ENCODE measurements around the gene ABHD14A.

Gene ABHD14A

DNA sequence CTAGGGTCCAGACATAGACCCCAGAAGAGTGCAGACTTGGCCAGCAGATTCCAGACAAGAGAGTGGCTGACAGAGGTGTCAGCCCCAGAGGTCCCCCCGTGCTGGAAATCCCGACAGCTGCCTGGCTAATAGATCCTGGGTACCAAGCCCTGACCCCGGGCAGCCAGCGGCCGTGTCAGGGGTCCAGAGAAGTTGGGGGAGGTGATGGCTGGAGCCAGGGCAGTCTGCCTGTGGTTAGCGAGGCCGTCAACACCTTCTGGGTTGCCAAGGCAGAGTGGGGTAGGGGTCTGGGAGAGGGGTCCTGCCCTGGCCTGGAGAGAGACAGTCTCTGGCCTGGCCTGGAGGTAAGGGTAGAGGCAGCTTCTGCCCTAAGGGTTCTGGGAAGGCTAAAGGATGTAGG lies 45.9 kb downstream of the ABHD14A start:
- no peak for DNase-seq (ENCODE audit: low read depth)

DNA sequence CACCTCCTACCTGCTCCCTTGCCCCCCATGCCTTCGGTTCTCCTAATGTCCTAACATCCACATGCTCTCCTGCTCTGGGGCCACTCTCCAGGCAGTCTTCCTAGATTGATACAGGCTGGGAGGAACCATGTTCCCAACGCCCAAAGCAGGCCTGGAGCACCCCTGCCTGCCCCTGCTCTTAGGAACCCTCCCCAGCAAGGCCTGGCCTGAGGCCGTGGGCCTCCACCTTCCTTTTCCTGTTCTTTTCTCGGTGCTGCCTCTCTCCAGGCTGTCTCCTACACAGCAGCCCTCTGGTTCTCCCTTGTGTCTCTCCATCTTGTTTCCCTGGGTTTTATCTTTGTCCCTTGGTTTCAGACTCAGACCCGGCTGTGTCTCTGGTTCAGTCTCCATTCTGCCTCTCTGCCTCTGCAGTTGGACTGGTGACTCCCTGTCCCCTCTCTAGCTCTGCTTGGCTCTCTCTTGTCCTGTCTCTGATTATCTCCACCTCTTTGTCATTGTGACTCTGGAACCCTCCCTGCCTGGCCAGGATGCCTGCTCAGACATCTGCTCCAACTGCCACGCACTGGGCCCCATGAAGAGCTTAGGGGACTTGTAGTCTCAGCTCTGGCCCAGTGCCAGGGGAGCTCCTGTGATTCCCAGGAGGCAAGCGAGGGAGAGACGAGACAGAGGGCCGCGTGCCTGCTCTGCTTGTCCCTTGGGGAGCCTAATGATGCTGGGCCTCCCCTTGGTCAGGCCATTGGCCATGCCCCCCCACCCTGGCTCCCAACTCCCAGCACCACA lies 46.8 kb downstream of the ABHD14A start:
- no peak for DNase-seq (ENCODE audit: low read depth)

DNA sequence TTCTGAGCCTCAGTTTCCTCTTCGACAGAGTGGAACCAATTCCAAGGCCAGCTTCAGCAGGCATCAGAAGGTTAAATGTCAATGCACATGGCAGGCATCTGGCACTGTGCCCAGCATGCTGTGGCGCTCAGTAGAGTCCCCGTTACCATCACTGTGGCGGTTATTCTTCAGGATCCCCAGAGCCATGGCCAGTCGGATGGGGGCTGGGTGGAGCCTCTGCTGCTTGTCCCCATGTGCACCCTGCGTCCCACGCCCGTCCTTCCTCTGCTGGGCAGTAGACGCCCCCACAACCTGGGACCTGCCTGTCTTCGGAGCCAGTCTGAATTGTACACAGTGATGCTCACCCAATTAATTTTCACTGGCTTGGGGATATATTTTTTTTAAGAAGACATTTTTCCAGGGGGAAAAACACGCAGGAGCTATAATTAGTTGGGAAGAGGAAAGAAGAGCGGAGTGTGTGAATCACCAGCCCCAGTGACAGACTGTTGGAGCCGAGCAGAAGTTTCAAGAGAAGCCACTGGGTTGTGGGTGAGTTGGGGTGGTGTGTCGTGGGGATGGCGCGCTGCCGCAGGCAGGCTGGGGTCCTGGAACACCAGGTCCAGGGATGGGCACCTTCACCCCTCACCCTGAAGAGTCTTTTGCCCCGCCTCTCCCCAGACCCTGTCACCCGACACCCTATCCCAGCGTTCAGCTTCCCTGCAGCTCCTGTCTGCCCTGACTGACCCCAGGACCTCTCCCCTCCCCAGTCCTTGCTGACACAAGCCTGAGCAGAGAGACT lies 47.6 kb downstream of the ABHD14A start:
- no peak for DNase-seq (ENCODE audit: low read depth)

DNA sequence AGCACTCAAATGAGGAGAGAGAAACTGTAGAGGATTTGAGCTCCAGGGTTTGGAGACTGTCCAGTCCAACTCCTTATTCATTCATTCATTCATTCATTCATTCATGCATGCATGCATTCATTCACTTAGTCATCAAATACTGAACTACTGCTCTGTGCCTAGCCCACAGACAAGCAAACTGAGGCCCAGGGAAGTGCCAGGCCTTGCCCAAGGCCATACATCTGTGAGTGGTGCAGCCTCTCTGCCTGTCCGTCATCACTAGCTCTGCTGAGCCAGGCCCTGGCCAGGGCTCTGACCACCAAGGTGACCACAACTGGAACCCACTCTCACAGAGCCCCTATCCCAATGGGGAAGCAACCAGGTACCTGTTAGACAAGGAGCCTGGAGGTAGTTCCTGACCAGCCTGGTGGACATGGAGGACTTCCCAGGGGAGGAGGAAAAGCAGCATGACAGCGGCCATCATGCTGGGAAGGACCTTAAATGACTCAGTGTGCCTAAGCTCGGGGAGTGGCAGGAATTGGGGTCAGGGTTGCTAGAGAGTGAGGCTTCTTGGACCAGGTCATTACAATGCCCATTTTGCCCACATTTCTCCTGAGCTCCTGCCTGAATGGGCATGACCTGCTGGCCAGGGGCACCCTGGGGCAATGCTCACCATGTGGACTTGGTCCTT lies 48.4 kb downstream of the ABHD14A start:
- DNase-seq (ENCODE audit: low read depth) = no peak

DNA sequence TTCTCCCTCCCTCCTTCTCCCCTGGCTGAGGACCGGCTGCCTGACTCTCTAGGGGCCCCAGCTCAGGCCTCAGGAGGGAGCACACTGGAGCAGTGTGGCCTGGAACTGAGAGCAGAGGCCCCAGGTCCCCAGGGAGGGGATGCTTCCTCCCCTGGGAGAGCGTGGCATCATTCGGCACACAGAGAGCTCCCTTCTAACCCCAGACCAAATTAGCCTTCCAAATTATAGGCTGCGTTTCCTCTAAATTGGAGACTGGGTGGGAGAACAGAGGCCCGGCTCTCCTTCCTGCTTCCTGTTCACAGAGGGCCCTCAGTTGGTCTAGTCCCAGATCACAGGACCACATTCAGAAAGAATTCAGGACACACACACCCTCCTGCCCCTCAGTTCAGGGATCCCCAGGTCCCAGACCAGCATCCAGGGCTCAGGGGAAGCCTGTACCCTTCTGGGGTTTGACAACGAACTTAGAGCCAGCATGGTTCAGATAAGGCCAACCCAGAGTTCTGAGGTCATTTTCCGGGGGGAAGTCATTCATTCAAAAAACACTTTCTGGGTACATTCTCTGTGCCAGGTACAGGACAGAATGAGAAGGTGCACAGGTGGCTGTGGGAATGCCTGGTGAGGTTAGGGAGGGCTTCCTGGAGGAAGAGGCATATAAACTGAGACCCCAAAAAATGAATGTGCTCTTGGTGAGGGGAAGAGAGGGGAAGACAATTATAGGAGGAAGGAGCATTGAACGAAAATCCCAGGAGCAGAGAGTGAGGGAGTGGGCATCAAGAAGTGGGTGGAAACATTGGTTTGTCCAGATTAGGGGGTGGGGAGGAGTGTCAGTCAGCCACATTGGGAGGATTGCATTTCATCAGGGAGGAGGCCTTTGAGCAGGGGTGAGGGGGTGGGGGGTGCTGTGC lies 49.2 kb downstream of the ABHD14A start:
- DNase-seq (ENCODE audit: low read depth) = no peak

DNA sequence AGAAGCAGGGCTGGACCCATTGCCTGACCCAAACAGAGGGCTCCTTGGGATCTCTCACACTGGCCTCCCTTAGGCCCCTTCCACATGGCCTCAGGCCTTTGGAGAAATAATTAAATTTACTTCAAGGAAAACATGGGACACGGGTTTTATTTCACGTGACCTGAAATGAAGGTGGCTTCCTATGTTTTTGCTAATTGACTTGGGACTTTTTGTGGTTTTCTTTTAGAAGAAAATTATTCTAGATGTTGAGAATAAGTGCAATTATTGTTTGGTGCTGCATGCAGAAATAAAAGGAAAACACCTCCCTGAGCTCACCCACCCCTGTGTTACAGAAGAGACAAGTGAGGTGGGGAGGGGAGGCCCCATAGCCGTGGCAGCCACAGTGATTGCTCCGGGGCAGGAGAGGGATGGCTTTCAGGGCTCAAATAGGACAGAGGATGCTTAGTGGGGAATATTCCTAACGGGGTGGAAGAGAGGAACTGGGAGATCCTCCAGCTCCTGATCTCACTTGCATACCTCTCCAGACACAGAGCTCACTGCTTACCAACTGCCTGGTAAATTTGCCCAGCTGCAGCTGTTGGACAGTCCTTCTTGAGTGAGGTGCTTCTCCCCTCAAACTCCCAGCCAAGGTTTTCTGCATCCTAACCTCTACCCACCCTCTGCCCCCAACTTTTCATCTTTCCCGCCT lies 50.0 kb downstream of the ABHD14A start:
- no peak for DNase-seq (ENCODE audit: low read depth)

DNA sequence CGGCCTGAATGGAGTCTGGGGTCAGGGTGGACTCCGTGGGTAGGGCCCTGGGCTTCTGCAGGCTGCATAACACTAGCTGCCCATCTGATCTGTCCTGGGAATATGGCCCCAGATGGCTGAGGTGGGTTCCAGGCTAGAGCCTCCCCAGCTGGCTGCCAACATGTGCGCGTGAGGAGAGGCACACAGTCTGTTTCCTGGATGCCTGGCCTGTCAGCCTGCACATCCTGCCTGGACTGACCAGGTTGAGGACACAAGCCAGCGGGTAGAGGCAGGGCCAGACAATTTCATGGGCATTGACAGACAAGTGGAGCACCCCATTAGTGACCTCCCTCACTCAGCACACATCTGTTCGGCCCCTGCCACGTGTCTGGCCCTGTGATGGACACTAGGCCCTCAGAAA lies 50.6 kb downstream of the ABHD14A start:
- no peak for DNase-seq (ENCODE audit: low read depth)

DNA sequence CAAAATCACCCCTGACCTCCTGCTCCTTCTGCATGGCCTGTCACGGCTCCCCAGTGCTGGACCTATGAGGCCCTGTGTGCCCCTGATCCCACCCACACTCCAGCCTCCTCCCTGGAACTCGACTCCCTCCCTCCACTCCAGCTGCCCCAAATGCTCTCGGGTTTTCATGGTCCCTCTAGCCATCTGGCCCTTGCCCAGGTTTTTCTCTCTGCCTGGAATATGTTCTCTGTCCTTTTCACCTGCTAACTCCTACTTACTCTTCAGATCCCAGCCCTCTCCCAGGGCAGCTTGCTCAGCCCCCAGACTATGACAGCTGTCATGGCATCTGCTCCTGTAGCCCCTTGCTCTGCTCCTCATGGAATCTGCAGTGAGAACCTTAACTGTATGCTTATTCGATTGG lies 51.2 kb downstream of the ABHD14A start:
- no peak for DNase-seq (ENCODE audit: low read depth)

DNA sequence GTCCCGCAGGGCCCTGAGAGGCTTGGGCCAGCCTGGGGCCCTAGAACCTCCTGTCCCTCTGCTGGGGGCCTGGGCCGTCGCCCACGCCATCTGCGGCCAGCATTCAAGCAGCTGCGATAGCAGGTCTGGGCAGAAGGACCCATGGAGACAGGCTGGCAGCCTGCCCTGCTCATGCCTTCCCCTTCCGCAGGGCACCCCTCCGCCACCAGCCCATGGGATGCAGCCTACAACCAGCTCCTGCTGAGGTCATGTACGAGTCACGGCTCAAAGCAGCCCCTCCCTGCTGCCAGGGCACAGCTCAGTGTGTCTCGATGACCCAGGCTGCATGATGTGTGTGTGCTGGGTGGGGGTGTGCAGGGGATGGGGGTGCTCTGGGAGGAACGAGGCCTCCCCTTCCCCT lies 53.7 kb downstream of the ABHD14A start:
- DNase-seq (ENCODE audit: low read depth) = no peak

DNA sequence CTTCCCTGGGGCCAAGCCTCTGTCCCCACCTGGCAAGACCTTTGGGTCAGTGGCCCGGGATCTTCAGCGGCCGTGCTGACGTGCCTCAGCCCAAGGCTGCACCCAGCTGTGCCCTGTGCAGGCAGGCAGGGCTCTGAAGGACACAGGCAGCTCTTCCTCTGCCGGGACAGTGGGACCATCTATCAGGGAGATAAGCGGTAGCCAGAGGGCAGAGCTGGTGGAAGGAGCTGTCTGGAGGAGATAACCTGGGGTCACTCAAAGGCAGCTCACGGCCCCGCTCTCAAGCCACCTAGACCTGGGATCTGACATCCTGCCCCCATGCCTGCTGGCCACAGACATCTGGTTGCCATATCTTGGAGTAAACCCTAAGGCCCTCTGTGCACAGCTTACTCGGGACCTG lies 54.2 kb downstream of the ABHD14A start:
- DNase-seq (ENCODE audit: low read depth) = no peak

DNA sequence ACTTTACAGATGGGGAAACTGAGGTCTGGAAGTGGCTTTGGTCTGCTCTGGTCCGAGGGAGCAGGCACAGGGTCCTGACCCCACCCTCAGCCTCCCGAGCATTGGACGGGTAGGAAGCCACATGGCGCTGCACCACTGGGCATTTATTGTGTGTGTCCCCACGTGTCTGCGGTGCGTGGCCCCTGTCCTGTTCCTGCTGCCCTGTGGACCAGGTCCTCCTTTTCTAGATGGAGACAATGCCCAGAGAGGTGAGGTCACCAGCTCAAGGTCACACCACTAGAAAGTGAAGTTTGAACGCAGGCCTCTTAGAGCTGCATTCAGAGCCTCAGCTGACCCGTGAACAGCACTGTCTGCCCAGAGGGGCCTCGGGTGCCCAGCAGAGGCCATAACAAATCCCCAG lies 54.7 kb downstream of the ABHD14A start:
- DNase-seq (ENCODE audit: low read depth) = no peak
